HG03139 (cell line): ENCODE data around the gene NDUFAF5.
A peak's percentile ranks its signal among the peaks of the same experiment; 100 is the strongest.

Experiments
- ATAC-seq: cut with Tn5 transposase; IDR thresholded peaks from one replicate; pipeline ENCODE4 v1.9.1; 2021; ENCODE audit not compliant: unreplicated experiment

The NDUFAF5 gene

DNA sequence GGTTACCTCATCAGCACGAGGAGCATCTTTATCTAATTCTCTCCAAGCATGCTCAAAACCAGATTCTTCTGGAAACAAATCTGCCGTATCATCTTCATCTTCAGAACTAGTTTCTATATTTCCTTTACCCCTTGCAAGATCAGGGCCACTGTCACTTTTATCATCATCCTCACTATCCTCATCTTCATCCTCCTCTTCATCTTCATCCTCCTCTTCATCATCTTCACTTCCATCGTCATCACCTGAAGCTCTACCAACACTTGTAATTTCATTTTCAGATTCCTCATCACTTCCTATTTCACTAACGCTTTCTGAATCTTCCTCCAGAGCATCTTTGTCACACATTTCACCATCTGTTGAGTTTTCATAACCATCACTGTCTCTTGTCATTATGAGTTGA, 9.0 kb upstream of the NDUFAF5 start:
- no peak for ATAC-seq

DNA sequence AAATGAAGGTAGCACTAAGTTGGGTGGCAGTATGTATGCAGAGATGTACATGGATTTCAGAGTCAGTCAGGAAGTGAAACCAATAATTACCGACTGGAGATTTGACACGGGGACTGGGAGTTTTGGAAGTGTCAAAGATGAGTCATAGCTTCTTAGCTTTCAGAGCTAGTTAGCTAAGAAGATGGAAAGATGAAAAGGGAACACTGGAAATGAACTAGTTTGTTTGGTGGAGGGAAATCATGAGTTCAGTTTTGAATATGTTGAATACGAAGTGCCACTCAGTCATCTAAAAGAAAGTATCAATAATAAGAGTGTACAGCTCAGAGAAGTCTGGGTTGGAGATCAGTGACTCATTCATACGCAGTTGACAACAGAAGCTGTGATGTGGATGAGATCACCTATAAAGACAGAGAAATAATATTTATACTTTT, 7.6 kb upstream of the NDUFAF5 start:
- ATAC-seq = no peak

DNA sequence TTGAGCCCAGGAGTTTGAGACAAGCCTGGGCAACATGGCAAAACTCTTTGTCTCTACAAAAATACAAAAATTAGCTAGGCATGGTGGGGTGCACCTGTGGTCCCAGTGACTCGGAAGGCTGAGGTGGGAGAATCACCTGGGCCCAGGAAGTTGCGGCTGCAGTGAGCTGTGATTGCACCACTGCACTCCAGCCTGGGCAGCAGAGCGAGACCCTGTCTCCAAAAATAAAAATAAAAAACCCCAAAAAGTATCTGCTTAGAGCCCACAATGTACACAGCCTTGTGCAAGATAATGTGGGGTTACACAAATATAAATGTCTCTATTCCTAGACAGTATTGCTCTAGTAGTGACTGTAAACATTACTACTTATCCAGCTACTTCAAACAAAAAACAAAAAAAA, 6.0 kb upstream of the NDUFAF5 start:
- no peak for ATAC-seq

DNA sequence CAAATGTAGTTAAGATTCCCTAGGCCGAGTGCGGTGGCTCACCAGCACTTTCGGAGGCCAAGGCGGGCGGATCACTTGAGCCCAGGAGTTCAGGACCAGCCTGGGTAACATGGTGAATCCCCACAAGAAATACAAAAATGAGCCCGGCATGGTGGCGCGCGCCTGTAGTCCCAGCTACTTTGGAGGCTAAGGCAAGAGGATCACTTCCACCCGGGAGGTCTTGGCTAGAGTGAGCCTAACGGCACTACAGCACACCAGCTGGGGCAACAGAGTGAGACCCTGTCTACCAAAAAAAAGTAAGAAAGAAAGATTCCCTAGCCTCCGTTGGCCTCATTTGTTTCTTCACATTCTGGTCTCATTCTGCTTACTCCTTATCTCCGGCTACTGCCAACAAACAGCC, 1.3 kb upstream of the NDUFAF5 start:
- no peak for ATAC-seq

DNA sequence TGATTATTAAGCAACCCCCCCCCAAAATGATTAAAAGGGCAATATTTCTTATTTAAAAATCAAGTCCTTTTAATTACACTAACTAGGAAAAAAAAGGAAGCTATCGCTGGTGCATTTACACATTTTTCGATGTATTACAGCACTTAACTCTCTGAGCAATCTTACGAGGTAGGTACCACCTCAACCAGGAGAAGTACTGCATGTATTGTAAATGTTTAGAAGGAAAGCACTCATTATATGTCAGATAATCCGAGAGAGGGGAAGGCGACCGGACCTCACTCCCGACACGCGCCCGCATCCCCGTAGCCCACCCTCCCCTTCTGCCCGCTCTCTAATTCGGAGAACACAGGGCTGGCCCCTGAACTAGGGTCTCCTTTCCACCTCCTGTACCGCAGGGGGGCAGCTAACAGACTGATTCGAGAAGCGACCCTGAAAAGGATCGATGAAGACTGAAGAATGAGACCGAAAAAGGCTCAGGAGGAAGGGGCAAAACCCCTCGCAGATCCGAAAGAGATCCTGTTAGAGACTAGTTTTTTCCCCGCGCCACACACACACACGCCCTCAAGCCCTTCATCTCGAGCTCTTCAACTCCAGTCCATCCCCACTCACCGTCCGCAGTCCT, 446 bp upstream of the NDUFAF5 start:
- ATAC-seq = peak; percentile 3

DNA sequence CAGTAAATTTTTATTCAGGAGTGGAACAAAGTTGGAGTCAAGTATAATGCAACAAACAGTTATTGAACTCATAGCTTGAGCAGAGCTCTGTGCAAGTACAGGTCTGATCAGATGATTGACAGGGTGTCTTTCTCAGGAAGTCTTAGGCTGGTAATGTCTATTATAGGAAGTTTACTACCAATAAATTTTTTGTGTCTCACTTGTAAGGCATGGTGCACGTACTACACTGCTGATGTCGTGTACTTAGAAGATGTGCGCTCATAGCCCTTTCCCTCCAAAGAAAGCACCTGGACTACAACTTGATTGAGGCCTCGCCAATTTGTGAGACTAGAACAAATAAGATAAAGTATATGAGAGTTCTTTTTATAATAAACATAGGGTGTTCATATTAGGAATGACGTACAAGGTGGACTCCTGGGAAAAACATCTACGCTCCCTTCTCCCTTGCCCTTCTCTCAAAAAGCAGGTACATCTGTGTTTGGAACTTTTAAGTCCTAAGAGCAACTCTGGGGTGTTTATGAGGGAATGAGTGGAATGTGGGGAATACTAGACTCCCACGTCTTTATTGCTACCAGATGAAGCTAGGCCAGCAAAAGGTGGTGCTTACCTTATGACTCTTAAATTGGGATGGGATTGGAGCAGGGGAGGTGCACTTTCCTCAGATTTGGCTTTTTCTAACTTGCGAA, 1.5 kb downstream of the NDUFAF5 start:
- no peak for ATAC-seq

DNA sequence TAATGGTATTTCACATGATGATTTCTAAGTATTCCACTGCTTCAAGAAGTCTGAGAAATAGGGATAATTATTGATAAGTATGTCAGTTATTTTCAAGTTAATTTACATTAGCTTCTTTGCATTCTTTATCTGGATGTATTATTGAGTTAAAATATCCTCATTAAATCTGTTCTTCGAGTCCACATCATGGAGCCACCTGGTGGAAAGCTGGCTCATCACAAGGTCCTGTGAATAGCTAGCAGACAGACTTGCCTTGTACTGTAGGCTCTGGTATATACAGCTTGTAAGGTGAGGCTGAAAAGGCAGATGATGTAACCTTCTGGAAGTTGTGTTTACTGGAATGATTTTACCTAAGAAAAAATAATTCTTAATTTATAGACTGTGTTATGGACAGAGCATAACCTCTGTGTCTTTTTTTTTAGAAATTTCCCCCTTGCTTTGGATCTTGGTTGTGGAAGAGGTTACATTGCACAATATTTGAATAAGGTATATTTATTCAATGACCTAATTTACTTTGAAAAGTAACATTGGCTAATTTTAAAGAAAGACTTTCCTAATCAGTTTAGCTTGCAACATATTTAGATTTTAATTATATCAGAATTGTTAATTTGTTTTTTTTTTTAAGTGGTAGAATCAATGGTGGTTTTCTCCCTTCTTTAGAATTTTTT, 3.5 kb downstream of the NDUFAF5 start:
- ATAC-seq = no peak

DNA sequence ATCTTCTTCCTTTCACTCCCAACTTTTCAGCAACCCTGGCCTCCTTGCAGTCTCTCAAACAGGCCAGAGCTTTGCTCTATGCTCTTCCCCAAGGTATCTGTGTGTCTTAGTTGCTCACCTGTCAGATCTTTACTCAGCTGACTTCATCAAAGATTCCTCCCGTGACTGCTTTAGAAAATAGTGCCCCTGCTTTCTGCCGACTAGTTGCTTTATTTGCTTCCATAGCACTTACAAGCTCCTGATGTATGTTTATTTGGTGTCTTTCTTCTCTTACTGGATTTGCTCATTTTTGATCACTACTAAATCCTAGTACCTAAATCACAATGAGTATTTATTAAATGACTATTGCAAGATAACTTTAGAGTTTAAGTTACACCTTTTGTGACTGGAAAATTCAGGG, 5.9 kb downstream of the NDUFAF5 start:
- no peak for ATAC-seq

DNA sequence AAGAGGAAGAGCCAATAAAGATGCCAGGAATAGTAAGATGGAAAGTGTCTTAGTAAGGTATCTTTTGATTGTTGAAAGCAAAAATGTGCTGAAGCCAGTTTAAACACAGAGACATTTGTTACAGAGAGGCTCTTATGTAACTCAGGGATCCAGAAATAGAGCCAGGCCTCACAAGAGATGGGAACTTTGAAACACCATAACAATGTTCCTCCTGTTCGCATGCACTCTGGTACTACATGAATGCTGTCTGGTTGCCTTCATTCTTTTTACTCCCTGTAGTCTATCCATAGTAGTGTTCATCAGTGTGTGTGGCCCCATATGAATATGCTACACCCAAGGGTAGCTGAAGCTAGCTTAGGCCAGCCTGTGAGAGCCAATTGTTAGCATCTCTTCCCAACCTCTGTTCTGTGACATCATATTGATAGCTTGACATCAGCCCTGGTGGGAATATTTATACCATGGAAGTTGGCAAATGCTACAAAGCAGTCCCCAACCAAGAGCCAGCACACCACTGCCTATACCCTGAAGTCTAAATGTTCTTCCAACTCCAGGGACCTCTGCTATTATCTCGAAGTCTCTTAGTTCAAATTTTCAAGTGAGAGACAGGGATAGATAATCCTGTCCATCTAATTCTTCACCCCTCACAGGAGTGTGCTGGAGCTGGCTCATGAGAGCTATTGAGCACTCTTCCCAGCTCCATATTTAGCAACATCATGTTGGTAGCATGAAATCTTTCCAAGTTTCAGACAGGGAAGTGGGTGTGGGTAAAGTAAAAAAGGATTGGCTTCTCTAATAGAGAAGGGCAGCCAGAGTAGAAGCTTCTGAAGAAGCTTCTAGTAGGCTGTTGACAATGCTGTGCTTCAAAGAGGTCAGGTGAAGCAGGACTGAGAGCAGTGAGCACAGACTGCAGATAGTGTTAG, 7.0 kb downstream of the NDUFAF5 start:
- ATAC-seq = no peak

DNA sequence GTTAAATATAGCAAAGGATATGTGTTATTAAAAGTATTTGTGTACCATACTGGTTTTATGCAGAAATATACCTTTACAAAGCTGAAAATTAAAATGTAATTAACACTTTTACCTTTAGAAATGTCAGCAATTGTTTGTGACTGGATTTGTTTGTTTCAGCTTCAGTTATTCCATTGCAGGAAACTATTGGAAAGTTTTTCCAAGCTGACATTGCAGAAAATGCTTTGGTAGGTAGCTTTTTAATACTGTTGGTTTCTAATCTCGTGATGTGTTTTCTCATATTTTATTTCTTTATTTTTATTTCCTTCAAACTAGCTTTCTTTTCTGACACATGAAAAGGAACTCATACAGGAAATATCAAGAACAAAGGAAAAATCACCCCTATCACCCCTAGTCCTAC, 8.2 kb downstream of the NDUFAF5 start:
- no peak for ATAC-seq

DNA sequence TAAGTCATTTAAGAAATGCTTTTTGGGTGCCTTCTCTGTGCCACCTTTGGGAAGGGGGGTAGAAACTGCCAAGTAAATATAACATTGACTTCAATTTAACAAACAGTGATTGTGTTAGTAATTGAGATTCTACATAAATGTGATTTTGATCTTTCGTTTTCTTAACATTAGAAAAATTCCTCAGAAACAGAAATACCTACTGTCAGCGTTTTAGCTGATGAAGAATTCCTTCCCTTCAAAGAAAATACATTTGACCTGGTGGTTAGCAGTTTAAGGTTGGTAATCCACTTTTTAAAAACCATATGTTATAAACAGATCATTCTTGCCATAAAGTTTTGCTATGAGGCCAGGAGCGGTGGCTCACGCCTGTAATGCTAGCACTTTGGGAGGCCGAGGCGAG, 9.8 kb downstream of the NDUFAF5 start:
- ATAC-seq = no peak

DNA sequence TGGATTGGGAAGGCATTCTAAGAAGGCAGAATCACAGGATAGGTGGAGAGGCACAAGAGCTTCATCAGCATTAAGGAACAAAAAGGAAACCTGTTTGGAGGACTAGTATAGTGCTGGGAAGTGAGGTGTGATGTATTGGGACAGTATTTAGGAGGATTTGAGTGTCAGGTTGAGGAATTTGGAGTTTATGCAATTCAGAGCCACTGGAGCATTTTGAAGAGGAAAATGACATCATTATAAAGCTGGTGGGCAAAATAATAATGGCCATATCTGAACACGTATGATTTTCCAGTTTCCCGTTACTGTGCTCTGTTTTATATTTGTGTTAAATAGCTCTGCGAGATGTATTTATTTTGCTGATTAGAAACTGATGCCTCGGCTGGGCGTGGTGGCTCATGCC, 14.2 kb downstream of the NDUFAF5 start:
- ATAC-seq = no peak

DNA sequence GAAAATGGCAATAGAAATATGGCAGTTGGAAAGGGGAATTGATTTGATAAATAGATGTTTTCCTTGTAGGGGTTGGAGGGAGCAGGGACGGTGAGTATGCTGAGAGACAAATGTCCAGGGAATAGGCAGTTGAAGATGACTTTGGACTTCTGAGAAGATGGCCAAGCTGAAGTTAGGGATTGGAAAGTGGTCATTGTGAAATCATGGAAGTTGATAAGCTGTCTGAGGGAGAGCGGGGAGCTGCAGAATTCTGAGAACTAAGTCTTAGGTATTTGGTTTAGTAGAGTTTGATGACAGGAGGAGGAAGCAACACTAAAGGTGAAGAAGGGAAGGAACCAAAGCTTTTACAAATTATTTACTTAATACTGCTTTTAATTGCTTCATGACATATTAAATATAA, 15.1 kb downstream of the NDUFAF5 start:
- ATAC-seq = no peak

DNA sequence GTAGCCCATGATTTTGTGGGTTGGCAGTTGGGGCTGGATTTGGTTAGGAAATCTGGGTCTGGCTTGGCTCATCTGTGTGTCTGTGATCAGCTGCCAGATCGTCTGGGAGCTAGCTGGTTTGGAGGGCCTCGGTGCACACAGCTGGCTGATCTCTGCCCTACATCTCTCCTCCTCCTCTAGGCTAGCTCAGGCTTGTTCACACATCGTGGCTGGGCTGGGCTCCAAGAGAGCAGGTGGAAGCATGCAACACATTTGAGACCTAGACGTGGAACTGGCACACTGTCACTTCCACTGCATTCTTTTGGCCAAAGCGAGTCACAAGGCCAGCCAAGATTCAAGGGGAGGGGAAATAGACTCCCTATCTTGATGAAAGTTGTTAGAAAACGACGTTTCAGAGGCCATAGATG, 15.9 kb downstream of the NDUFAF5 start:
- no peak for ATAC-seq

DNA sequence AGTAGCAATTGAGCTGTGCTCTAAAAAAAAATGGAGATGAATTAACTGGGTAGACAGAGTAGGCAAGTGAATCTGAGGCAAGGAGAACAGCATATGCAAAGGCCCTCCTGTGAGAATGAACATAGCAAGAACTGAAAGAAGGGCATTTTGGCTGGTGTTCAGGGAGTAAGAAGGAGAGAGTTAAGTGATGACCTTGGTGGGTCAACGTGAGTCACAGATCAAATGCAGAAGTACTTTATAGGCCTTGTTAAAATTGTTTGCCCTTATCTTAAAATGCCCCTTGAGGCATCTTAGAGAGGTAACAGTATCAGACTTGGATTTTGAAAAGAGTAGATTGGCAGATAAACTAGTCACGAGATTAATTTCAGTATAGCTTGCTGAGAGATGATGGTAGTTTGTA, 24.5 kb downstream of the NDUFAF5 start:
- ATAC-seq = no peak

DNA sequence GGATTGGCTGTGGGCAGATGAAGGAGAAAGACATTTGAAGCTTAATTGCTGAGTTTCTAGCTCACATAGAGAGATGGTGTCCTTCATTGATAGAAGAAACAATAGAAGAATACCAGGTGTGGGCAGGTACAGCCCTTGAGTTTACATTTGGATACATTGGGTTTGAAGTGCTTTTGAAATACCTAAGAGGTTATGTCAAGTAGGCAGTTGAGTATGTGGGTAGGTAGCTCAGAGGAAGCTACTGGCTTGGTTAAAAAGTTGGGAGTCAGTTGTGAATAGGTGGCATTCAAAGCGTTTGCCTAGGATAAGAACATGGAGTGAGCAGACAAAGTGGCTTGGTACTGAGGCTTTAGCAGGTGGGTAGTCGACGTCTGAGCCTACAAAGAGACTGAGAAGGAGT, 25.0 kb downstream of the NDUFAF5 start:
- no peak for ATAC-seq

DNA sequence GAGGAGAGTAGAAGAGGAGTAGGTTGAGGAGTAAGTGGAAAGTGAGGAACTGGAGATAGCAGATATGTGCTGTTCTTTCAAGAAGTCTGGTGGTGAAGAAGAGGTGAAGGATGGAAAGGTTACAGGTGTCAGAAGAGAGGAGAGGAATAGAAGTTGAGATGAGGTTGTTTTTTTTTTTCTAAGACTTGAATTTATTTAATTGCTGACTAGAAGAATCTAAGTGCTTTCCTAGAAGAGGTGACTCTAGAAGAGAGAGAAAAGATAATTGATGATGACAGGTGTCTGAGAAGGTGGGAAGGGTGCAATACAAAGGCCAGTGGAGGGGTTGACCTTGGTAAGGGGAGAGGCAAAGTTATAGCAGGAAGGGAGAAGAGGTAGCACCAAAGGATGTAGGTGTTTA, 25.6 kb downstream of the NDUFAF5 start:
- ATAC-seq = no peak

DNA sequence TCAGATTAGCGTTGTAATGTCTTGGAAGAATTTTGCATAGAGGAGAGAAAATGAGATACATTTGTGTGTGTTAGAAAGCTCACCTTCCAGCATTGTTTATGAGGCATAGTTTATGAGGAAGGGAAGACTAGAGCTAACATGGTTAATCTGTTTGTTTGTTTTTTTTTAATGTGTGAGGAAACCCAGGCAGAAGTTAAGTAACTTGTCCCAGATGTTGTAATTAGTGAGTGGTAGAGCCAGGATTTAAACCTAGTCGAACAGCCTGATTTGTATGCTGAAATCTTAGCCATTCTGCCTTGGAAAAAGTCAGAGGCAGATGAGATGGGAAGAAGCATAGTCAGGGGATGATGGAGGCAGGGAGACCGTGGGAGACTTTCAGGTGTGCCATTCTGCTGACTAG, 29.1 kb downstream of the NDUFAF5 start:
- no peak for ATAC-seq

DNA sequence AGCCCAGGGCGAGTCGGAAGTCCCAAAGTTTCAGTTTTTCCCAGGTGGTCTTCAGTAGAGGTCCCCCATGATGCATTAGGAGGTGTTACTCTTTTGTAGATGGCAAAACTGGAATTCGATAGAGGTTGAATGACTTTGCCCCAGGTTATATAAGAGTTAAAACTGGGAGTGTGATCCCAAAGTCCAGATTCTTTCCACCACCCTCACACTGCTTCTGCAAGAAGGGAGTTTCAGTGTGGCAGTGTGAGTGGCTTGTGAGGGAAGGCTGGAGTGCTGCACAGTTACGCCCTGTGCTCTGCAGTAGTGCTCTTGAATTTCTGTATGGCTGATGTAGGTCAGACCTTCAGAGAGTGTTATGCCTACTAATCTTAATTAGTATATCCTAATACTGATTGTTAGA, 29.8 kb downstream of the NDUFAF5 start:
- ATAC-seq = no peak

DNA sequence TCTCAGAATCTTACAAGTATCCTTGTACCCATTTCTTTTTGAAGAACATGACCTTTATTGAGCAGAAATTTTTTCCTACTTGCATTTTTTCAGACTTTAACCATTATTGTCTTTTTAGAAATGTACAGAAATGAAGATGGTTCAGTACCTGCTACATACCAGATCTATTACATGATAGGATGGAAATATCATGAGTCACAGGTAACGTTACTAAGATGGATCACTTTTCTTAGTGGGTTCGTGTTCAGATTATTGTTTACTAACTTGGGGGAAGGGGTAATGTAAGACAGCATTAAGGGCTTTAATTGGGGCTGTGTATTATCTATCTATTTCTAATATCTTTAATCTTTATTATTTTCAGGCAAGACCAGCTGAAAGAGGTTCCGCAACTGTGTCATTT, 31.9 kb downstream of the NDUFAF5 start:
- ATAC-seq = no peak

DNA sequence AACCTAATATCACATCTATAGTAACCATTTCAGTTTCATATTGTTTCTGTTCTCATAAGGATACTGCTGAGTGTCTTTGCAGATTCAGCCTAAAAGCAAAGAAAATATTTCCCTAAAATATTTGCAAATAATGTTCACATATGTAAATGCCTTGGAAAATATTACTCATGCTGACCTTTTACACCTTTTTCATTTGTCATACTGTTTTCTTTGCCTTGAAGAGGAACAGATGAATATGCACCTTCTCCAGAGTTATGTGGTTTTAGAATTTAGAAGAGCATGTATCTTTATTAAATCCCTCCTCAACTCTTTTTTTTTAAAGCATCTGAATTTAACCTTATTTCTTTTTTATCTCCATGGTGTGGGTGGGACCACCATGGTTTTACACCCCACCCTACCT, 32.5 kb downstream of the NDUFAF5 start:
- ATAC-seq = no peak
